GM10266 (cell line): ENCODE measurements around the gene SGIP1.

ENCODE experiments used
- DNase-seq: peaks from one replicate; pipeline ENCODE4 v3.0.0; 2012; ENCODE audit errors: extremely low spot score
- CTCF ChIP-seq: IDR thresholded peaks from 2 replicates; pipeline ENCODE4 v1.5.1; 2012; ENCODE audit warnings: mild to moderate bottlenecking, low read depth; ENCODE audit not compliant: control insufficient read depth, insufficient read depth; ENCODE audit errors: missing control alignments

SGIP1 gene

DNA sequence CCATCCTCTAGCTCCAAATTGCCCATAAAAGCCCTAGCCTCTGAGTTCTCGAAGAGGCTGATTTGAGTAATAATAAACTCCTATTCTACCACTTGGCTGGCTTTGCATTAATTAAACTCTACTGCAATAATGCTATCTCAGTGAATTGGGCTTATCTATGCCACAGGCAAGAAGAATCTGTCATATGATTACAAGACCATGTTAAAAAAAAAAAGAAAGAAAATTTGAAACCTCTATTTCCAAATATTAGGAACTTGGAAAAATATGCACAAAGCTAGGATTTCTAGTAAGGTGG, 27.6 kb upstream of the SGIP1 start:
- no peak for TF ChIP-seq CTCF

DNA sequence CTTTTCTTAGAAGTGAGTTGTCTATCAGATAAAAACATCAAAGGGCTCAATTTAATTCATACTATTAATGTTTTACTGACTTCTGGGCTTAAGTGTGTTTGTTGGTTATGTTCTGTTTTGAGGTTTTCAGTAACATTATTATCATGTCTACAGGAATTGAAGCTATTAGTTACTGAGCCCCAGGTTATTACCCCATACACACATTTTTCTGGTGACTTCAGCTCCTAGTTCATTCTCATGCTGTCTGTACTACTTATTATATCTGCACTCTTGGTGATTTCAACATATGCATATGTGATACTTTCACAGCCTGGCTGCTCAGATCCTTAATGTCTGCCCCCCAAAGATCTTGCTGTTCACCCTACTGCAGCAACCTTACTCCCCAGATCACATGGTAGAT, 27.0 kb upstream of the SGIP1 start:
- DNase-seq = no peak
- no peak for TF ChIP-seq CTCF

More for the DNA sequence above, 27.6 kb upstream of the SGIP1 start:
- no peak for DNase-seq

DNA sequence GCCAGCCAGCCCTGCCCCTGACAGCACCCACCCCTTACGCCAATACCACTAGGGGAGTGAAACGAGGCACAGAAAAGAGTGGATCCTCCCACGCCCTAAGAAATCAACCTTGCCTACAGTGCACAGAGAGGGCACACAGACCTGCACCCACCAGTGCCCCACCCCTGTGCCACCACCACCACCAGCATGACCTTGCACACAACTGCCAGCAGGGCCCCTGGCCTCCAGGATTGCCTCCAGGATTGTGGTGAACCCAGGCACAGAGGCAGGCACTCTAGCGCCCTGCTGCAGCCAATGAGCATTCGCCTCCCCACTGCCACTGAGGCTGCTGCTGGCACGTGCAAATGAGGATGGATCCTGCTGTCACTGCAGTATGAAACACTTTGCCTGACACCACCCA, 23.5 kb upstream of the SGIP1 start:
- TF ChIP-seq CTCF = no peak
- DNase-seq = no peak

GRCh38 chr1:66511118-66511517, 22.8 kb upstream of the SGIP1 start:
- no peak for TF ChIP-seq CTCF
- DNase-seq = no peak

DNA sequence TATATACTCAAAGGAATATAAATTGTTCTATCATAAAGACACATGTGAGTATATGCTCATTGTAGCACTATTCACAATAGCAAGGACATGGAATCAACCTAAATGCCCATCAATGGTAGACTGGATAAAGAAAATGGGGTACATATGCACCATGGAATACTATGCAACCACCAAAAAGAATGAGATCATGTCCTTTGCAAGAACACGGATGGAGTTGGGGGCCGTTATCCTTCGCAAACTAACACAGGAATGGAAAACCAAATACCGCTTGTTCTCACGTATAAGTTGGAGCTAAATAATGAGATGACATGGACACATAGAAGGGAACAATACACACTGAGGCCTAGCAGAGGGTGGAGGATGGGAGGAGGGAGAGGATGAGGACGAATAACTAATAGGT, 16.0 kb upstream of the SGIP1 start:
- no peak for DNase-seq
- no peak for TF ChIP-seq CTCF

- DNase-seq = no peak
- no peak for TF ChIP-seq CTCF
These were observed 15.3 kb upstream of the SGIP1 start for GRCh38 chr1:66518654-66519053.

DNA sequence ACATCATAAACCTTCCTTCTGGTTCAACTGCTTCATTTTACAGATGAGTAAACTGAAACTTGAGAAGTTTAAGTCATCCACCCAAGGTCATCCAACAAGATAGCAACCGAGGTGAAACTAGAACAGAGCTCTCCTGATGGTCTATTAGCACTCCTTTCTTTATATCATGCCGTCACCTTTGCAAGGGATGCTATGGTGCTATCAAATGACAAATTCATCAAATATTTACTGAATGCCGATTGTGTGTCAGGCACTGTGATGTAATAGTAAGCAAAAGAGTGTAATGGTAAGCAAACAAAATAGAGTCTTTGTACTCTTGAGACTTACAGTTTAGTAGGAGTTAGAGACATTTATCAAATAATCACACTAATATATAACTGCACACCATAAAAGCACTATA, 14.0 kb upstream of the SGIP1 start:
- TF ChIP-seq CTCF = no peak
- no peak for DNase-seq
